GM12874 (cell line): ENCODE results near the gene IGSF6.

Experiments used
- CTCF ChIP-seq: IDR thresholded peaks from 2 replicates; pipeline ENCODE4 v1.5.1; 2011; ENCODE audit warnings: low read depth, mild to moderate bottlenecking, control low read depth, low read length, moderate library complexity; ENCODE audit not compliant: insufficient read depth

IGSF6 gene

GRCh38 chr16:21647562-21648164 lies 4.7 kb downstream of the IGSF6 start:
- TF ChIP-seq CTCF: no peak

- TF ChIP-seq CTCF: no peak
Observed at GRCh38 chr16:21646721-21647561, 5.5 kb downstream of the IGSF6 start.

GRCh38 chr16:21646091-21646490 lies 6.3 kb downstream of the IGSF6 start:
- no peak for TF ChIP-seq CTCF

GRCh38 chr16:21645261-21645721 lies 7.1 kb downstream of the IGSF6 start:
- TF ChIP-seq CTCF: no peak

GRCh38 chr16:21644674-21645073 lies 7.7 kb downstream of the IGSF6 start:
- TF ChIP-seq CTCF: no peak

- TF ChIP-seq CTCF: no peak
Observed at GRCh38 chr16:21643785-21644184, 8.6 kb downstream of the IGSF6 start.

GRCh38 chr16:21642861-21643260 lies 9.5 kb downstream of the IGSF6 start:
- no peak for TF ChIP-seq CTCF
